HEK293 (cell line): ENCODE data around the gene NRSN2.

Source experiments
- SP2 ChIP-seq: fragments of 450-650 bp; formaldehyde crosslinking; IDR thresholded peaks from 2 replicates; pipeline ENCODE4 v1.5.1; 2016; ENCODE audit warnings: missing biosample characterization, missing genetic modification characterization
- ZBTB21 ChIP-seq: fragments of 450-650 bp; formaldehyde crosslinking; IDR thresholded peaks from 2 replicates; pipeline ENCODE4 v1.5.1; 2017; ENCODE audit warnings: missing biosample characterization, missing genetic modification characterization
- ZNF121 ChIP-seq: fragments of 450-650 bp; formaldehyde crosslinking; IDR thresholded peaks from 2 replicates; pipeline ENCODE4 v1.5.1; 2016; ENCODE audit warnings: missing biosample characterization, missing genetic modification characterization
- ZNF140 ChIP-seq: fragments of 450-650 bp; formaldehyde crosslinking; IDR thresholded peaks from 2 replicates; pipeline ENCODE4 v1.5.1; 2016; ENCODE audit warnings: missing biosample characterization, missing genetic modification characterization
- ZNF174 ChIP-seq: fragments of 450-650 bp; formaldehyde crosslinking; IDR thresholded peaks from 2 replicates; pipeline ENCODE4 v1.5.0; 2017; ENCODE audit warnings: missing biosample characterization, mild to moderate bottlenecking, missing genetic modification characterization
- ZNF324 ChIP-seq: fragments of 450-650 bp; formaldehyde crosslinking; IDR thresholded peaks from 2 replicates; pipeline ENCODE4 v1.5.1; 2016; ENCODE audit warnings: missing biosample characterization, missing genetic modification characterization
- TF ChIP-seq, protein P1 (sequence below): fragments of 450-650 bp; formaldehyde crosslinking; IDR thresholded peaks from 2 replicates; pipeline ENCODE4 v1.5.1; 2016; ENCODE audit warnings: missing biosample characterization, missing genetic modification characterization
- TF ChIP-seq, protein P2 (sequence below): fragments of 450-650 bp; formaldehyde crosslinking; IDR thresholded peaks from 2 replicates; pipeline ENCODE4 v1.5.1; 2016; ENCODE audit warnings: missing biosample characterization, missing genetic modification characterization, low read depth
- TF ChIP-seq, protein P3 (sequence below): sonication (generic); formaldehyde crosslinking; IDR thresholded peaks from 2 replicates; pipeline ENCODE4 v1.8.1; 2022; ENCODE audit warnings: mild to moderate bottlenecking, moderate library complexity, missing genetic modification reagents
- TF ChIP-seq, protein P4 (sequence below): fragments of 450-650 bp; formaldehyde crosslinking; IDR thresholded peaks from 2 replicates; pipeline ENCODE4 v1.5.1; 2016; ENCODE audit warnings: missing biosample characterization, missing genetic modification characterization
- TF ChIP-seq, protein P5 (sequence below): fragments of 450-650 bp; formaldehyde crosslinking; IDR thresholded peaks from 2 replicates; pipeline ENCODE4 v1.5.1; 2016; ENCODE audit warnings: missing biosample characterization, missing genetic modification characterization, borderline replicate concordance

DNA sequence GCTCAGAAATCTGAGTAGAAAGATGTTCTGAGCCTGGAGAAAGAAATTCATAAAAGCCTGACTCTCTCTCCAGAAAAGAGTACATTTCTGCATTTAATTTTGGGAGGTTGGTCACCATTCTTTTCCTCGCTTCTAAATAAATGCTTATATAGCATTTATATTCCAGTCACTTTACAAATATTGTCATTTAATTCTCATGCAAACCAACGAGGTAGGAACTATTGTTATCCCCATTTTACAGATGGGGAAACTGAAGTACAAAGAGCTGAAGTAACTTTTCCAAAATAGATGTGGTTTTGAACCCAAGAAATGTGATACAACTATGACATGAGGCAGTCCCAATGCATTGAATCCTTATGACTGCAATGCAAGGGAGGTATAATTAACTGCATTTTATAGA, 29.2 kb downstream of the NRSN2 start:
- TF ChIP-seq, protein P1, sequence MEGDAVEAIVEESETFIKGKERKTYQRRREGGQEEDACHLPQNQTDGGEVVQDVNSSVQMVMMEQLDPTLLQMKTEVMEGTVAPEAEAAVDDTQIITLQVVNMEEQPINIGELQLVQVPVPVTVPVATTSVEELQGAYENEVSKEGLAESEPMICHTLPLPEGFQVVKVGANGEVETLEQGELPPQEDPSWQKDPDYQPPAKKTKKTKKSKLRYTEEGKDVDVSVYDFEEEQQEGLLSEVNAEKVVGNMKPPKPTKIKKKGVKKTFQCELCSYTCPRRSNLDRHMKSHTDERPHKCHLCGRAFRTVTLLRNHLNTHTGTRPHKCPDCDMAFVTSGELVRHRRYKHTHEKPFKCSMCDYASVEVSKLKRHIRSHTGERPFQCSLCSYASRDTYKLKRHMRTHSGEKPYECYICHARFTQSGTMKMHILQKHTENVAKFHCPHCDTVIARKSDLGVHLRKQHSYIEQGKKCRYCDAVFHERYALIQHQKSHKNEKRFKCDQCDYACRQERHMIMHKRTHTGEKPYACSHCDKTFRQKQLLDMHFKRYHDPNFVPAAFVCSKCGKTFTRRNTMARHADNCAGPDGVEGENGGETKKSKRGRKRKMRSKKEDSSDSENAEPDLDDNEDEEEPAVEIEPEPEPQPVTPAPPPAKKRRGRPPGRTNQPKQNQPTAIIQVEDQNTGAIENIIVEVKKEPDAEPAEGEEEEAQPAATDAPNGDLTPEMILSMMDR (tag by site-specific recombination): no peak
- TF ChIP-seq ZNF121 (tag by site-specific recombination) (no peak), SP2 (tag by site-specific recombination) (no peak), ZNF324 (no peak), ZNF140 (tag by site-specific recombination) (no peak), ZNF174 (no peak), ZBTB21 (tag by site-specific recombination) (no peak)
- TF ChIP-seq, protein P2, sequence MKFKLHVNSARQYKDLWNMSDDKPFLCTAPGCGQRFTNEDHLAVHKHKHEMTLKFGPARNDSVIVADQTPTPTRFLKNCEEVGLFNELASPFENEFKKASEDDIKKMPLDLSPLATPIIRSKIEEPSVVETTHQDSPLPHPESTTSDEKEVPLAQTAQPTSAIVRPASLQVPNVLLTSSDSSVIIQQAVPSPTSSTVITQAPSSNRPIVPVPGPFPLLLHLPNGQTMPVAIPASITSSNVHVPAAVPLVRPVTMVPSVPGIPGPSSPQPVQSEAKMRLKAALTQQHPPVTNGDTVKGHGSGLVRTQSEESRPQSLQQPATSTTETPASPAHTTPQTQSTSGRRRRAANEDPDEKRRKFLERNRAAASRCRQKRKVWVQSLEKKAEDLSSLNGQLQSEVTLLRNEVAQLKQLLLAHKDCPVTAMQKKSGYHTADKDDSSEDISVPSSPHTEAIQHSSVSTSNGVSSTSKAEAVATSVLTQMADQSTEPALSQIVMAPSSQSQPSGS (tag by site-specific recombination): no peak
- TF ChIP-seq, protein P3, sequence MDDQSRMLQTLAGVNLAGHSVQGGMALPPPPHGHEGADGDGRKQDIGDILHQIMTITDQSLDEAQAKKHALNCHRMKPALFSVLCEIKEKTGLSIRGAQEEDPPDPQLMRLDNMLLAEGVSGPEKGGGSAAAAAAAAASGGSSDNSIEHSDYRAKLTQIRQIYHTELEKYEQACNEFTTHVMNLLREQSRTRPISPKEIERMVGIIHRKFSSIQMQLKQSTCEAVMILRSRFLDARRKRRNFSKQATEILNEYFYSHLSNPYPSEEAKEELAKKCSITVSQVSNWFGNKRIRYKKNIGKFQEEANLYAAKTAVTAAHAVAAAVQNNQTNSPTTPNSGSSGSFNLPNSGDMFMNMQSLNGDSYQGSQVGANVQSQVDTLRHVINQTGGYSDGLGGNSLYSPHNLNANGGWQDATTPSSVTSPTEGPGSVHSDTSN (CRISPR knock-in tag): no peak
- TF ChIP-seq, protein P4, sequence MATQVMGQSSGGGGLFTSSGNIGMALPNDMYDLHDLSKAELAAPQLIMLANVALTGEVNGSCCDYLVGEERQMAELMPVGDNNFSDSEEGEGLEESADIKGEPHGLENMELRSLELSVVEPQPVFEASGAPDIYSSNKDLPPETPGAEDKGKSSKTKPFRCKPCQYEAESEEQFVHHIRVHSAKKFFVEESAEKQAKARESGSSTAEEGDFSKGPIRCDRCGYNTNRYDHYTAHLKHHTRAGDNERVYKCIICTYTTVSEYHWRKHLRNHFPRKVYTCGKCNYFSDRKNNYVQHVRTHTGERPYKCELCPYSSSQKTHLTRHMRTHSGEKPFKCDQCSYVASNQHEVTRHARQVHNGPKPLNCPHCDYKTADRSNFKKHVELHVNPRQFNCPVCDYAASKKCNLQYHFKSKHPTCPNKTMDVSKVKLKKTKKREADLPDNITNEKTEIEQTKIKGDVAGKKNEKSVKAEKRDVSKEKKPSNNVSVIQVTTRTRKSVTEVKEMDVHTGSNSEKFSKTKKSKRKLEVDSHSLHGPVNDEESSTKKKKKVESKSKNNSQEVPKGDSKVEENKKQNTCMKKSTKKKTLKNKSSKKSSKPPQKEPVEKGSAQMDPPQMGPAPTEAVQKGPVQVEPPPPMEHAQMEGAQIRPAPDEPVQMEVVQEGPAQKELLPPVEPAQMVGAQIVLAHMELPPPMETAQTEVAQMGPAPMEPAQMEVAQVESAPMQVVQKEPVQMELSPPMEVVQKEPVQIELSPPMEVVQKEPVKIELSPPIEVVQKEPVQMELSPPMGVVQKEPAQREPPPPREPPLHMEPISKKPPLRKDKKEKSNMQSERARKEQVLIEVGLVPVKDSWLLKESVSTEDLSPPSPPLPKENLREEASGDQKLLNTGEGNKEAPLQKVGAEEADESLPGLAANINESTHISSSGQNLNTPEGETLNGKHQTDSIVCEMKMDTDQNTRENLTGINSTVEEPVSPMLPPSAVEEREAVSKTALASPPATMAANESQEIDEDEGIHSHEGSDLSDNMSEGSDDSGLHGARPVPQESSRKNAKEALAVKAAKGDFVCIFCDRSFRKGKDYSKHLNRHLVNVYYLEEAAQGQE (tag by site-specific recombination): no peak
- TF ChIP-seq, protein P5, sequence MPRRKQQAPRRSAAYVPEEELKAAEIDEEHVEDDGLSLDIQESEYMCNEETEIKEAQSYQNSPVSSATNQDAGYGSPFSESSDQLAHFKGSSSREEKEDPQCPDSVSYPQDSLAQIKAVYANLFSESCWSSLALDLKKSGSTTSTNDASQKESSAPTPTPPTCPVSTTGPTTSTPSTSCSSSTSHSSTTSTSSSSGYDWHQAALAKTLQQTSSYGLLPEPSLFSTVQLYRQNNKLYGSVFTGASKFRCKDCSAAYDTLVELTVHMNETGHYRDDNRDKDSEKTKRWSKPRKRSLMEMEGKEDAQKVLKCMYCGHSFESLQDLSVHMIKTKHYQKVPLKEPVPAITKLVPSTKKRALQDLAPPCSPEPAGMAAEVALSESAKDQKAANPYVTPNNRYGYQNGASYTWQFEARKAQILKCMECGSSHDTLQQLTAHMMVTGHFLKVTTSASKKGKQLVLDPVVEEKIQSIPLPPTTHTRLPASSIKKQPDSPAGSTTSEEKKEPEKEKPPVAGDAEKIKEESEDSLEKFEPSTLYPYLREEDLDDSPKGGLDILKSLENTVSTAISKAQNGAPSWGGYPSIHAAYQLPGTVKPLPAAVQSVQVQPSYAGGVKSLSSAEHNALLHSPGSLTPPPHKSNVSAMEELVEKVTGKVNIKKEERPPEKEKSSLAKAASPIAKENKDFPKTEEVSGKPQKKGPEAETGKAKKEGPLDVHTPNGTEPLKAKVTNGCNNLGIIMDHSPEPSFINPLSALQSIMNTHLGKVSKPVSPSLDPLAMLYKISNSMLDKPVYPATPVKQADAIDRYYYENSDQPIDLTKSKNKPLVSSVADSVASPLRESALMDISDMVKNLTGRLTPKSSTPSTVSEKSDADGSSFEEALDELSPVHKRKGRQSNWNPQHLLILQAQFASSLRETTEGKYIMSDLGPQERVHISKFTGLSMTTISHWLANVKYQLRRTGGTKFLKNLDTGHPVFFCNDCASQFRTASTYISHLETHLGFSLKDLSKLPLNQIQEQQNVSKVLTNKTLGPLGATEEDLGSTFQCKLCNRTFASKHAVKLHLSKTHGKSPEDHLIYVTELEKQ: no peak
